Measurements from ENCODE around the gene TRIM28.
"Not testable (repeated sequence)": the region's sequence is repeated elsewhere in the genome, so short reads cannot be mapped to it uniquely, and the experiment has no call there.

TRIM28 gene

GRCh38 chr19:58543826-58544590, at the start of gene TRIM28:
Gene TRIM28, plus strand, starts transcription at chr19:58544064. Its CDS starts 694 bp downstream, at chr19:58544758.
- peak; percentile 99 to 100 (median 100) for DNase-seq (ENCODE audit: low read depth in 3 of 3)

- no peak for DNase-seq (ENCODE audit: low read depth in 3 of 3)
Observed at GRCh38 chr19:58497634-58498170, 46.2 kb upstream of the TRIM28 start.

GRCh38 chr19:58498316-58499020, 45.4 kb upstream of the TRIM28 start:
- DNase-seq (ENCODE audit: low read depth in 3 of 3), result no peak

GRCh38 chr19:58499021-58499927, 44.6 kb upstream of the TRIM28 start:
- DNase-seq (ENCODE audit: low read depth in 3 of 3), result peak; percentile 99

- no peak for DNase-seq (ENCODE audit: low read depth in 3 of 3)
Observed at GRCh38 chr19:58500242-58500641, 43.6 kb upstream of the TRIM28 start.

- DNase-seq (ENCODE audit: low read depth in 3 of 3), result not testable (repeated sequence)
Observed at GRCh38 chr19:58507602-58508223, 36.2 kb upstream of the TRIM28 start.

- no peak for DNase-seq (ENCODE audit: low read depth in 3 of 3)
Observed at GRCh38 chr19:58509731-58510083, 34.2 kb upstream of the TRIM28 start.

- DNase-seq (ENCODE audit: low read depth in 3 of 3), result no peak
Observed at GRCh38 chr19:58510084-58510862, 33.6 kb upstream of the TRIM28 start.

GRCh38 chr19:58511353-58512208, 32.3 kb upstream of the TRIM28 start, which contains the start of gene SLC27A5:
Gene SLC27A5, minus strand, starts transcription at chr19:58511992. Its CDS starts 37 bp downstream, at chr19:58511955.
- DNase-seq (ENCODE audit: low read depth in 3 of 3), result no peak

- no peak for DNase-seq (ENCODE audit: low read depth in 3 of 3)
Observed at GRCh38 chr19:58513213-58513693, 30.6 kb upstream of the TRIM28 start.

- DNase-seq (ENCODE audit: low read depth in 3 of 3), result peak; percentile 93 to 97 (median 97)
Observed at GRCh38 chr19:58513694-58514563, 29.9 kb upstream of the TRIM28 start.

GRCh38 chr19:58514564-58515022, 29.3 kb upstream of the TRIM28 start:
- no peak for DNase-seq (ENCODE audit: low read depth in 3 of 3)

GRCh38 chr19:58515259-58515658, 28.6 kb upstream of the TRIM28 start:
- DNase-seq (ENCODE audit: low read depth in 3 of 3), result no peak

- DNase-seq (ENCODE audit: low read depth in 3 of 3), result no peak
Observed at GRCh38 chr19:58516246-58516836, 27.5 kb upstream of the TRIM28 start.

GRCh38 chr19:58516964-58517833, 26.7 kb upstream of the TRIM28 start:
- DNase-seq (ENCODE audit: low read depth in 3 of 3), result no peak

- no peak for DNase-seq (ENCODE audit: low read depth in 3 of 3)
Observed at GRCh38 chr19:58518256-58519086, 25.4 kb upstream of the TRIM28 start.

All from stimulated activated CD4-positive, alpha-beta T cell treated with anti-CD3 and anti-CD28 coated beads, TNF-alpha, amount 100 ng/mL, for 48 hours (primary cell).